8988T (cell line): Measurements from ENCODE around the gene INPP5A.
"Not testable (repeated sequence)": the region's sequence is repeated elsewhere in the genome, so short reads cannot be mapped to it uniquely, and the experiment has no call there.

Source experiments
- DNase-seq: peaks from one replicate; pipeline ENCODE4 v3.0.0; 2011

The INPP5A gene

GRCh38 chr10:132810807-132811700 is 273.5 kb downstream of the INPP5A start:
- no peak for DNase-seq

GRCh38 chr10:132811891-132812481 is 274.4 kb downstream of the INPP5A start:
- DNase-seq, result no peak

- no peak for DNase-seq
Measured at GRCh38 chr10:132812520-132812919, 274.9 kb downstream of the INPP5A start.

GRCh38 chr10:132813001-132813401 is 275.4 kb downstream of the INPP5A start:
- no peak for DNase-seq

GRCh38 chr10:132813560-132814468 is 276.2 kb downstream of the INPP5A start:
- no peak for DNase-seq

GRCh38 chr10:132814469-132814856 is 276.9 kb downstream of the INPP5A start:
- no peak for DNase-seq

- DNase-seq, result no peak
Measured at GRCh38 chr10:132815168-132815857, 277.7 kb downstream of the INPP5A start.

- DNase-seq, result no peak
Measured at GRCh38 chr10:132816718-132817117, 279.1 kb downstream of the INPP5A start.

- no peak for DNase-seq
Measured at GRCh38 chr10:132817701-132818211, 280.2 kb downstream of the INPP5A start.

- DNase-seq, result no peak
Measured at GRCh38 chr10:132820056-132820455, 282.5 kb downstream of the INPP5A start.

- DNase-seq, result not testable (repeated sequence)
Measured at GRCh38 chr10:132825783-132826523, 288.4 kb downstream of the INPP5A start.

GRCh38 chr10:132826524-132827422 is 289.2 kb downstream of the INPP5A start:
- DNase-seq, result no peak

GRCh38 chr10:132827423-132827789 is 289.8 kb downstream of the INPP5A start:
- no peak for DNase-seq

- no peak for DNase-seq
Measured at GRCh38 chr10:132827861-132828539, 290.4 kb downstream of the INPP5A start.

- DNase-seq, result no peak
Measured at GRCh38 chr10:132828681-132829080, 291.1 kb downstream of the INPP5A start.

- DNase-seq, result no peak
Measured at GRCh38 chr10:132829403-132829802, 291.8 kb downstream of the INPP5A start.

- no peak for DNase-seq
Measured at GRCh38 chr10:132832186-132832969, 294.8 kb downstream of the INPP5A start.
